Transverse colon (tissue), 4 donors: ENCODE results near the gene PIMREG.
A peak's percentile ranks its signal among the peaks of the same experiment; 100 is the strongest.

Experiments used
- EP300 ChIP-seq: sonication (generic); formaldehyde crosslinking; IDR thresholded peaks from one replicate; pipeline ENCODE4 v1.6.1; 2017; ENCODE audit warnings: antibody characterized with exemption, low read depth
- POLR2A ChIP-seq: fragments of 450-650 bp; IDR thresholded peaks from one replicate; pipeline ENCODE4 v1.6.1; 2016; ENCODE audit warnings: antibody characterized with exemption, mild to moderate bottlenecking, moderate library complexity
- POLR2AphosphoS5 ChIP-seq, 3 donors: sonication (generic); formaldehyde crosslinking; IDR thresholded peaks; one replicate each; pipeline ENCODE4 v1.6.1; 2016; ENCODE audit warnings: antibody characterized with exemption in 3 of 3
- TF ChIP-seq, protein P1 (sequence below), 5 experiments: fragments of 200-600 bp in 3 of 5; fragments of 450-650 bp in 2 of 5; sonication (generic) in 3 of 5; IDR thresholded peaks; 1 replicate in 2 of 5; 2 replicates in 3 of 5; pipeline ENCODE4 v1.5.1; 2016 to 2017; ENCODE audit warnings: antibody characterized with exemption in 5 of 5, inconsistent platforms in 3 of 5, mild to moderate bottlenecking in 2 of 5, moderate library complexity in 1 of 5

DNA sequence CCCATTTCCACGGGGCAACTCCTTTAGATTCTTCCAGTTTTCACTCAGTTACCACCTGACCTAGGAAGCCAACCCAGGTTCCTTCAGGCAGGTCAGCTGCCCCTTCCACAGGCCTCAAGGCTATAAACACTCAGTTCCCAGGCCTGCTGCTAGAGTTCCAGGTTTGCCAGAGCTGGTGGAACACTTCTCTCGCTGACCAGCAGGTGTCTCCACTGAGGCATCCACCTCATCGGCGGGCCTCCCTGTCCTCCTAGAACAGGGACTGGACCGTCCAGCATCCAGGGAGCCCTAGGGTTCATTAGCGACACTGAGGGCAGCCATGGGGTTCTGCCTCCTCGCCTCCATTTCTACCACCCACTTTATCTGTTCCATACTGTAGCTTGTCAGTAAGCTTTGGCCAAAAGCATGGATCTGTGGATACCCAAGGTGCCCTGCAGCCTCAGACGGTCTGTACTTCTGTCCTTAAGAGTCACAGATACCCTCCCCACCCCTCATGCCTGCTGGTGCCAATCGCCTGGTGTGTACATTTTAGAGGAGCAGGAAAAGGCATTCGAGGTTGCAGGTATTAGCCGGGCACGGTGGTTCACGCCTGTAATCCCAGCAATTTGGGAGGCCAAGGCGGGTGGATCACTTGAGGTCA is 29.0 kb downstream of the PIMREG start:
- TF ChIP-seq, protein P1, sequence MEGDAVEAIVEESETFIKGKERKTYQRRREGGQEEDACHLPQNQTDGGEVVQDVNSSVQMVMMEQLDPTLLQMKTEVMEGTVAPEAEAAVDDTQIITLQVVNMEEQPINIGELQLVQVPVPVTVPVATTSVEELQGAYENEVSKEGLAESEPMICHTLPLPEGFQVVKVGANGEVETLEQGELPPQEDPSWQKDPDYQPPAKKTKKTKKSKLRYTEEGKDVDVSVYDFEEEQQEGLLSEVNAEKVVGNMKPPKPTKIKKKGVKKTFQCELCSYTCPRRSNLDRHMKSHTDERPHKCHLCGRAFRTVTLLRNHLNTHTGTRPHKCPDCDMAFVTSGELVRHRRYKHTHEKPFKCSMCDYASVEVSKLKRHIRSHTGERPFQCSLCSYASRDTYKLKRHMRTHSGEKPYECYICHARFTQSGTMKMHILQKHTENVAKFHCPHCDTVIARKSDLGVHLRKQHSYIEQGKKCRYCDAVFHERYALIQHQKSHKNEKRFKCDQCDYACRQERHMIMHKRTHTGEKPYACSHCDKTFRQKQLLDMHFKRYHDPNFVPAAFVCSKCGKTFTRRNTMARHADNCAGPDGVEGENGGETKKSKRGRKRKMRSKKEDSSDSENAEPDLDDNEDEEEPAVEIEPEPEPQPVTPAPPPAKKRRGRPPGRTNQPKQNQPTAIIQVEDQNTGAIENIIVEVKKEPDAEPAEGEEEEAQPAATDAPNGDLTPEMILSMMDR (IDR thresholded peaks at IDR 0.05): peak; percentile 92 to 96 (median 94)
- TF ChIP-seq POLR2AphosphoS5 (IDR thresholded peaks at IDR 0.05): no peak
- no peak for TF ChIP-seq EP300
- no peak for TF ChIP-seq POLR2A
